GM19324 (cell line): Measurements from ENCODE around the gene RNF38.
"Not testable (repeated sequence)": the region's sequence is repeated elsewhere in the genome, so short reads cannot be mapped to it uniquely, and the experiment has no call there.

Experiments used
- ATAC-seq: cut with Tn5 transposase; IDR thresholded peaks from one replicate; pipeline ENCODE4 v1.9.1; 2021; ENCODE audit warnings: mild to moderate bottlenecking, moderate library complexity; ENCODE audit not compliant: unreplicated experiment, low FRiP score

RNF38 gene

GRCh38 chr9:36337002-36337401 lies 63.1 kb downstream of the RNF38 start:
- no peak for ATAC-seq

- no peak for ATAC-seq
Observed at GRCh38 chr9:36336131-36336907, 63.8 kb downstream of the RNF38 start.

GRCh38 chr9:36332006-36332405 lies 68.1 kb downstream of the RNF38 start:
- no peak for ATAC-seq

- ATAC-seq, result no peak
Observed at GRCh38 chr9:36328798-36329411, 71.2 kb downstream of the RNF38 start.

- no peak for ATAC-seq
Observed at GRCh38 chr9:36325081-36325828, 74.8 kb downstream of the RNF38 start.

- ATAC-seq, result no peak
Observed at GRCh38 chr9:36323926-36324325, 76.1 kb downstream of the RNF38 start.

- ATAC-seq, result no peak
Observed at GRCh38 chr9:36322462-36322861, 77.6 kb downstream of the RNF38 start.

GRCh38 chr9:36321903-36322302 lies 78.2 kb downstream of the RNF38 start:
- ATAC-seq, result not testable (repeated sequence)

- no peak for ATAC-seq
Observed at GRCh38 chr9:36320466-36320865, 79.6 kb downstream of the RNF38 start.

GRCh38 chr9:36319806-36320205 lies 80.3 kb downstream of the RNF38 start:
- no peak for ATAC-seq

- ATAC-seq, result no peak
Observed at GRCh38 chr9:36319183-36319582, 80.9 kb downstream of the RNF38 start.

- ATAC-seq, result no peak
Observed at GRCh38 chr9:36318212-36318802, 81.8 kb downstream of the RNF38 start.

- no peak for ATAC-seq
Observed at GRCh38 chr9:36317766-36318165, 82.3 kb downstream of the RNF38 start.

GRCh38 chr9:36316611-36317317 lies 83.3 kb downstream of the RNF38 start:
- no peak for ATAC-seq

- ATAC-seq, result no peak
Observed at GRCh38 chr9:36316049-36316448, 84.0 kb downstream of the RNF38 start.

- ATAC-seq, result no peak
Observed at GRCh38 chr9:36315283-36315682, 84.8 kb downstream of the RNF38 start.

- no peak for ATAC-seq
Observed at GRCh38 chr9:36314740-36315139, 85.3 kb downstream of the RNF38 start.

- no peak for ATAC-seq
Observed at GRCh38 chr9:36306471-36307306, 93.4 kb downstream of the RNF38 start.

GRCh38 chr9:36304366-36304765 lies 95.7 kb downstream of the RNF38 start:
- ATAC-seq, result not testable (repeated sequence)

GRCh38 chr9:36301227-36301626 lies 98.8 kb downstream of the RNF38 start:
- no peak for ATAC-seq
